ENCODE data around the gene GABRG2.
"Not testable (repeated sequence)": the region's sequence is repeated elsewhere in the genome, so short reads cannot be mapped to it uniquely, and the experiment has no call there.

GABRG2 gene

GRCh38 chr5:162067655-162068411 is at the start of gene GABRG2:
Gene GABRG2 (plus strand): TSS chr5:162067773. CDS start chr5:162068000, 227 bp downstream.
- DNase-seq (ENCODE audit: low spot score) = peak; percentile 57

- DNase-seq (ENCODE audit: low spot score) = no peak
Measured at GRCh38 chr5:162025312-162025711, 42.3 kb upstream of the GABRG2 start.

GRCh38 chr5:162026803-162027202 is 40.8 kb upstream of the GABRG2 start:
- no peak for DNase-seq (ENCODE audit: low spot score)

- no peak for DNase-seq (ENCODE audit: low spot score)
Measured at GRCh38 chr5:162037431-162037830, 30.1 kb upstream of the GABRG2 start.

- no peak for DNase-seq (ENCODE audit: low spot score)
Measured at GRCh38 chr5:162047279-162047678, 20.3 kb upstream of the GABRG2 start.

GRCh38 chr5:162052676-162053075 is 14.9 kb upstream of the GABRG2 start:
- no peak for DNase-seq (ENCODE audit: low spot score)

GRCh38 chr5:162055095-162055494 is 12.5 kb upstream of the GABRG2 start:
- DNase-seq (ENCODE audit: low spot score) = not testable (repeated sequence)

- DNase-seq (ENCODE audit: low spot score) = peak; percentile 18
Measured at GRCh38 chr5:162067162-162067561, 411 bp upstream of the GABRG2 start.

- DNase-seq (ENCODE audit: low spot score) = peak; percentile 12
Measured at GRCh38 chr5:162068412-162068811, 839 bp downstream of the GABRG2 start.

GRCh38 chr5:162068936-162069335 is 1.4 kb downstream of the GABRG2 start:
- peak; percentile 12 for DNase-seq (ENCODE audit: low spot score)

- no peak for DNase-seq (ENCODE audit: low spot score)
Measured at GRCh38 chr5:162078805-162079204, 11.2 kb downstream of the GABRG2 start.

- DNase-seq (ENCODE audit: low spot score) = no peak
Measured at GRCh38 chr5:162091336-162091735, 23.8 kb downstream of the GABRG2 start.

- DNase-seq (ENCODE audit: low spot score) = no peak
Measured at GRCh38 chr5:162096448-162096847, 28.9 kb downstream of the GABRG2 start.

GRCh38 chr5:162107591-162107990 is 40.0 kb downstream of the GABRG2 start:
- peak; percentile 78 for DNase-seq (ENCODE audit: low spot score)

GRCh38 chr5:162119801-162120200 is 52.2 kb downstream of the GABRG2 start:
- peak; percentile 17 for DNase-seq (ENCODE audit: low spot score)

- no peak for DNase-seq (ENCODE audit: low spot score)
Measured at GRCh38 chr5:162128117-162128516, 60.5 kb downstream of the GABRG2 start.

GRCh38 chr5:162132348-162132747 is 64.8 kb downstream of the GABRG2 start:
- DNase-seq (ENCODE audit: low spot score) = peak; percentile 38

- no peak for DNase-seq (ENCODE audit: low spot score)
Measured at GRCh38 chr5:162139190-162139589, 71.6 kb downstream of the GABRG2 start.

- no peak for DNase-seq (ENCODE audit: low spot score)
Measured at GRCh38 chr5:162154242-162154641, 86.7 kb downstream of the GABRG2 start.

- no peak for DNase-seq (ENCODE audit: low spot score)
Measured at GRCh38 chr5:162160401-162160800, 92.8 kb downstream of the GABRG2 start.

- no peak for DNase-seq (ENCODE audit: low spot score)
Measured at GRCh38 chr5:162163663-162164062, 96.1 kb downstream of the GABRG2 start.

GRCh38 chr5:162174358-162174974 is 106.9 kb downstream of the GABRG2 start:
- DNase-seq (ENCODE audit: low spot score) = no peak

GRCh38 chr5:162187371-162187770 is 119.8 kb downstream of the GABRG2 start:
- DNase-seq (ENCODE audit: low spot score) = no peak

- no peak for DNase-seq (ENCODE audit: low spot score)
Measured at GRCh38 chr5:162189719-162190118, 122.1 kb downstream of the GABRG2 start.

All from putamen (tissue), 1 donor.